NB4 (cell line): ENCODE results near the gene HHIPL1.
"Not testable (repeated sequence)": the region's sequence is repeated elsewhere in the genome, so short reads cannot be mapped to it uniquely, and the experiment has no call there.

Experiments
- DNase-seq: peaks from one replicate; pipeline ENCODE4 v3.0.0; 2010; ENCODE audit warnings: low read depth
- H3K4me3 ChIP-seq: one replicate; pipeline ENCODE4 v1.5.1; 2011; ENCODE audit warnings: mild to moderate bottlenecking, low read depth, low read length, moderate library complexity
- MAX ChIP-seq: IDR thresholded peaks from 2 replicates; pipeline ENCODE4 v1.6.1; 2011; ENCODE audit warnings: low read depth, low read length
- MYC ChIP-seq: IDR thresholded peaks from 2 replicates; pipeline ENCODE4 v1.6.1; 2011; ENCODE audit warnings: low read depth, low read length
- POLR2A ChIP-seq: IDR thresholded peaks from 2 replicates; pipeline ENCODE4 v1.6.1; 2011; ENCODE audit warnings: mild to moderate bottlenecking; ENCODE audit not compliant: insufficient read length; ENCODE audit errors: extremely low read depth
- TF ChIP-seq, protein P1 (sequence below): IDR thresholded peaks from one replicate; pipeline ENCODE4 v1.5.1; 2012; ENCODE audit warnings: low read depth, low read length

HHIPL1 gene

DNA sequence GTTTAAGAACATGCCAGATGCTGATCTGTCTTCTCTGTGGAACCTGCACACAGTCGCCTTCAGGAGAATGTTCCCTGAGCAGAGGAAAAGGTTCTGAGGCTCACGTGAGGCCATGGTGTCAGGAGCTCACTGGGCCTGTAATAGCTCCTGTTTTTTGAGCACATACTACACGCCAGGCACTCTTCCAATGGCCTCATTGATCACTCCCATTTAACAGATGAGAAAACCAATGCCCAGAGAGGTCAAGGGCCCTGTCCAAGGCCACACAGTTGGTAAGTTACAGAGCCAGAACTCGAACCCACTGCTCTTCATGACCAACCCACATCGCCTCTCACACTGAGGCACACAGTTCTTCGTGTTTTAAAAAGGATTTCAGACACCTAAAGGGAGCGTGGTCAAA lies 7.3 kb upstream of the HHIPL1 start:
- DNase-seq, result no peak

GRCh38 chr14:99642771-99643170 lies 2.2 kb upstream of the HHIPL1 start:
- not testable (repeated sequence) for H3K4me3 ChIP-seq, DNase-seq

More for the DNA sequence above, 7.3 kb upstream of the HHIPL1 start:
- no peak for TF ChIP-seq MYC
- TF ChIP-seq, protein P1, sequence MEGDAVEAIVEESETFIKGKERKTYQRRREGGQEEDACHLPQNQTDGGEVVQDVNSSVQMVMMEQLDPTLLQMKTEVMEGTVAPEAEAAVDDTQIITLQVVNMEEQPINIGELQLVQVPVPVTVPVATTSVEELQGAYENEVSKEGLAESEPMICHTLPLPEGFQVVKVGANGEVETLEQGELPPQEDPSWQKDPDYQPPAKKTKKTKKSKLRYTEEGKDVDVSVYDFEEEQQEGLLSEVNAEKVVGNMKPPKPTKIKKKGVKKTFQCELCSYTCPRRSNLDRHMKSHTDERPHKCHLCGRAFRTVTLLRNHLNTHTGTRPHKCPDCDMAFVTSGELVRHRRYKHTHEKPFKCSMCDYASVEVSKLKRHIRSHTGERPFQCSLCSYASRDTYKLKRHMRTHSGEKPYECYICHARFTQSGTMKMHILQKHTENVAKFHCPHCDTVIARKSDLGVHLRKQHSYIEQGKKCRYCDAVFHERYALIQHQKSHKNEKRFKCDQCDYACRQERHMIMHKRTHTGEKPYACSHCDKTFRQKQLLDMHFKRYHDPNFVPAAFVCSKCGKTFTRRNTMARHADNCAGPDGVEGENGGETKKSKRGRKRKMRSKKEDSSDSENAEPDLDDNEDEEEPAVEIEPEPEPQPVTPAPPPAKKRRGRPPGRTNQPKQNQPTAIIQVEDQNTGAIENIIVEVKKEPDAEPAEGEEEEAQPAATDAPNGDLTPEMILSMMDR, result no peak
- no peak for TF ChIP-seq MAX
- TF ChIP-seq POLR2A, result no peak
- H3K4me3 ChIP-seq, result no peak overlapping the region

GRCh38 chr14:99643343-99643742 lies 1.6 kb upstream of the HHIPL1 start:
- TF ChIP-seq POLR2A, result no peak
- TF ChIP-seq, protein P1, result no peak
- TF ChIP-seq MYC, result no peak
- TF ChIP-seq MAX, result no peak
- no peak for DNase-seq
- H3K4me3 ChIP-seq, result no peak overlapping the region

- no peak overlapping the region for H3K4me3 ChIP-seq
- DNase-seq, result no peak
- TF ChIP-seq POLR2A (no peak), MAX (no peak), MYC (no peak)
- TF ChIP-seq, protein P1, result no peak
Observed at GRCh38 chr14:99644035-99644587, 818 bp upstream of the HHIPL1 start.

GRCh38 chr14:99645545-99646505 lies 896 bp downstream of the HHIPL1 start:
- no peak overlapping the region for H3K4me3 ChIP-seq
- no peak for DNase-seq
- TF ChIP-seq, protein P1, result no peak
- TF ChIP-seq MAX, result no peak
- TF ChIP-seq MYC, result no peak
- no peak for TF ChIP-seq POLR2A

GRCh38 chr14:99647411-99647810 lies 2.5 kb downstream of the HHIPL1 start:
- no peak for DNase-seq
- TF ChIP-seq POLR2A (no peak), MAX (no peak), MYC (no peak)
- TF ChIP-seq, protein P1, result no peak
- H3K4me3 ChIP-seq, result no peak overlapping the region
